HT-29 (cell line): ENCODE results near the gene MINDY3. TPM values are rescaled to one million over a fixed set of nuclear protein-coding genes. Genes with fewer than 3 reads are reported as not detected.

ENCODE experiments used
- DNase-seq: peaks from one replicate; pipeline ENCODE4 v3.0.0-alpha.2; 2015; ENCODE audit warnings: low spot score
- total RNA-seq: library from RNA; depleted of rRNA; stranded (reverse); fragments of >200 nt; shearing (Covaris generic); gene quantifications from 2 replicates; pipeline ENCODE4 v1.2.3, GENCODE V29; 2014

The MINDY3 gene
- total RNA-seq, 1 experiment from 2014 or later: 6.3 TPM

DNA sequence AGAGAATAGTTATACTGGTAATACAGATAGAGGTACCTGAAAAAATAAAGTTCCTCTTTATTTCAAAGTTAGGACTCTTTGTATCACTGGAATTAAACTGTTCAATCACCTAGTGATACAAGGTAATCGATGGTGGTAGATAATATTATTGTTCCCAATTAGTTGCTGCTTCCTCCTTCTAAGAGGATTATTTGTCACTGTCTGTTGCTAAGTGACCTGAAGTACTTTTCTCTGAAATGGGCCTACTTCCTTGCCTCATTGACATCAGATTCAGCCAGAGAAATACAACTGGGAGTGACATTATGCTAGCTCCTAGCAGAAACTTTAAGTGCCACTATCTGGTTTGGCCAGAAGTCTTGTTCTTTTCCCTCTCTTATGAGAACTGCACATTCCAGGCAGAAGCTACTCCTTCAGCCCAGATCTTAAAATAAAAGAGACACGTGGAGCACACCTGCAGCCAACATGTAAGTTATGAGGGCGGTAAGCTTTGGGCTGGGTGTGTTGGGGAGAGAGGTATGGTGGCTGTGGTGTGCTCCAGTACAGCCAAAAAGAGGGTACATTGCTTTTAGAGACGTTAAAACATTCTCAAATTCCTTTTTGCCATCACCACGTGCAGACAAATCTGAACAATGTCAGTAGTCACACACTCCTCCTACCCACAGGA is 54.8 kb downstream of the MINDY3 start:
- DNase-seq: no peak

GRCh38 chr10:15804109-15804508 is 56.2 kb downstream of the MINDY3 start:
- DNase-seq: no peak

DNA sequence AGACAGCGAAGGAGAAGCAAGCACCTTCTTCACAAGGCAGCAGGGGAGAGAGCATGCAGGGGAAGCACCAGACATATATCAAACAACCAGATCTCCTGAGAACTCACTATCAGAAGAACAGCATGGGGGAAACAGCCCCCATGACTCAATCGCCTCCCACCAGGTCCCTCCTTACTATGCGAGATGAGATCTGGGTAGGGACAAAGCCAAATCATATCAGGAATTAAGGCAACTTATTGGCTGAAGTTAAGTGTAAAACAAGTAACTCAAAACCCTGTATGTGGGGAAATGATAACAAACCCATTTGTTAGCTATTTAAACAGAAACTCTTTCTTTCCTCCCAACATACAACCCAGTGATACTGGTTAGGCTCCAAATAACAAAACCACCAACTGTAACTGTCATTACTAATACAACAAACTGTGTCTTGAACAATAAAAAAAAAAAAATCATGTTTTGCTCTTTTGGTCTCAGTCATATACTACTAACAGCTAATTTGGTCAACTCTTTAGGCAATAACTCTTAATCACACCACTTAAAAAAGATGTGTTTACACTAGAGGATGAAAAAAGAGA is 57.8 kb downstream of the MINDY3 start:
- no peak for DNase-seq

DNA sequence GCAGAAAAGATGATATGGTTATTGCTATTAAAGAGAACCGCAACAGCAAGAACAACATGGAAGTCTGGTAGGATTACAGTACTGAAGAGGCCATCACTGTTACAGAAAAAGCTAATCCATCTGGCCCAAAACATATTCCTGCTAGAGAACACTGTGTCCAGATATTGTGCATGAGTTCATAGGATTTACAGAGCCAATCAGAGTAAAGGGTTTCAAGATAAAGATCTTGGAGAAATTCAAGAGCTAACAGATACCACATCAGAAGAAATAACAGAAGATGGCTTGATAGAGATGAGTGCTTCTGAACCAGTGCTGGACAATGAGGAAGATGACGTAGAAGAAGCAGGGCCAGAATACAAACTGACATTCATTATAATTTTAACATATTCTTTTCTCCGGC is 58.7 kb downstream of the MINDY3 start:
- no peak for DNase-seq

DNA sequence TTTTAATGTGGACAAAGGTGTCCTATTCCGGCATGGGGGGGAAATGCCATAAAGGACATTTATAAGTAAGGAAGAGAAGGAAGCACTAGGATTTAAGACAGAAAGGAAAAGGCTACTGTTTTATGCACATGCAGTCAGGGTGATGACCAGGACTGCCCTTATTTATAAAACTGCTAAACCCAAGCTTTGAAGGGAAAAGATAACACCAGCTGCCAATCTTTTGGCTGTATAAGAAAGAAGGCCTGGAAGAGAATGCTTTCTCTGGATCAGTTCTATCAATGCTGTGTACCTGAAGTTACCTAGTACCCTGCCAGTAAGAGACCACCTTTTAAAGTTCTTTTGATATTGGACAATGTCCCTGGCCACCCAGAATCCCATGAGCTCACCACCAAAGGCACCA is 59.2 kb downstream of the MINDY3 start:
- no peak for DNase-seq

DNA sequence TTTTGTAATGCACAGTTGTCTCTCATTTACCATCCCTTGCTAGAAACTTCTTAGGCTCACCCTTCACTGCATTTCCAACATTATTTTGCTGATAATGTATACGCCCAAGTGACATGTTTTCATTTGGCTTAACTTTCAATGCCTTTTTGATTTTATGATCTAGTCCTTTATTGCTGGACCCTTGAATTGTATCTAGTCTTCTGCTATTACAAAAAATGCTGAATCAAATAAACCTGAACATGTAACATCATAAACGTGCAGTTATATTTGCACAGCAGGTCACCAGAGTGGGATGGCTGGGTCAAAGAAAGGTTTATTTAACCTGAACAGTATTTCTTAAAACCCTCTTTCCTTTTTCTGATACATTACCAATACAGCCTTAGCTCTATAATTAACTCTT is 63.0 kb downstream of the MINDY3 start:
- no peak for DNase-seq

DNA sequence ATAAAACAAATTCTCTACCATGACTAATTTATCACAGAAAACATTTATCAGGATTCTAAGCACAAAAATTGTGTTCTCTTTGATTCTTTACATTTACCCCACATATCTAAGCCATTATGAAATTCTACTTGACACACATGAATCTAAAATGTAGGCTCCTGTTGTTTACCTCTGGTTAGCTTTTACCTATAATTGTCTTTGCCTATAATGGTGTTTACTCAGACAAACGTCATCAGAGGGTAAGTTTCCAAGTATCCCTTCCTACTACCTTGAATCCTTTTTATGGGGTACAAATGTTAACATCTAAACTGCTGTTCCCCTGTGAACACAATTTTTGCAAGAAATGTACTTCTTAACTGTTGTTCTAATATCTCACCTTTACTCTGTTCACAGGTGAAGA is 63.5 kb downstream of the MINDY3 start:
- no peak for DNase-seq

DNA sequence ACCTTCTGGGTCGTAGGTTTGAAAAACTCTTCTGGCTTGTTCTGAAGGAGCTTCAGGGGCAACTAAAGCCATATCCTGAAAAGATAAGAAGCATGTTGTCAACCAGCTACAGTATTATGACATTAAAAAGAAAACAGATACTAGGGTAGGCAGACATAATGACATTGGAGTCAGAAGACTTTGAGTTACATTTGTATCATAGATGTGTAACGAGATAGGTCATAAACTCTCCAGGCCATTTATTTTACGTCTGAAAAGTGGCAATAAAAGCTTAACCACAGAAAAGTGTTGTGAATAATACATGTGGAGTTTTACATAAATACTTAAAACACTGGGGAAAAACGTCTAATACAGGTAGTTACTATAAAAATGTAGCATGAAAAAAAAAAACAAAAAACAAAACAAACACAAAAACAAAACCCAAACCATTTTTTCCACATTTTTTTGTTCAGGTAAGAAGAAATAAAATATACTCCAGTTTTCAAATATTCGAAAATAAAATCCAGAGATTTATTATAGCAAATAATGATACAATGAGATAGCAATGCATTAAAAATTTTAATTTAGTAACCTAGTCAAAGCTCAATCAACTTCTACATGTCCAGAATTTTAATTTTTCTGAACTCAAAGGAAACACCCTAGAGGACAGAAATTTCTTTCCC is 64.1 kb downstream of the MINDY3 start:
- DNase-seq: no peak

DNA sequence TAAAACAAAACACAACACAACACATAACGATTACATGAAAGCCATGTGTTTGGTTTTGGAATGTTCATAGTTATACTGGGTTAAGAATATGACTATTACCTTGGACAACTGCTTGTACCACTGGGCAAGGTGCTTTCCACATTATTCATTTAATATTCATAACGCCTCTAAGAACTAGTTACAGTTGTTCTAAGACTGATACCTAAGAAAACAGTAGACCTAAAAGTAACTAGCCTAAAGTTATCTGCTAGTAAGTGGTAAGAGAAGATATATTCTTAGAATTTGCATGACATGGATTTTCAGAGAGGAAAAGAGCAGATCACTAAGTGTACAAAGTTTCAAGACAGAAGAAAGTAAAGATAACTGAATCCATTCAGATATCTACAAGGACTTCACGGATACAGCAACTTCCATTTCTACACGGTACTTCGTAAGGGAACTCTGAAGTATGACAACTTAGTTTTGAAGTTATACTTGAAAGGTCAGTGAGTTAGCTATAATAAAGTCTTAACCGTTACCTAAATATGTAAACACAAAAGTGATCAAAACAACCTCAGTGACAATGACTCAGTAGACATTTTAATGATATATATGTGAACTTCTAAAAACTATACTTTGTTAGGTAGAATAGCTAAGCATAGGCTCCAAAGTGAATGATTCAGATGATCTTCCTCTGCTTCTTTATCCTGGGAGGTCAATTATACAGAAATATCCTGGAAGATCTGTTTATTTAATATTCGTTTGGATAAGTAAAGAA is 65.1 kb downstream of the MINDY3 start:
- DNase-seq: no peak

- DNase-seq: no peak
These were observed 65.7 kb downstream of the MINDY3 start for GRCh38 chr10:15794569-15794968.

GRCh38 chr10:15793664-15794063 is 66.6 kb downstream of the MINDY3 start:
- DNase-seq: no peak

- no peak for DNase-seq
These were observed 67.5 kb downstream of the MINDY3 start for GRCh38 chr10:15792777-15793176.

DNA sequence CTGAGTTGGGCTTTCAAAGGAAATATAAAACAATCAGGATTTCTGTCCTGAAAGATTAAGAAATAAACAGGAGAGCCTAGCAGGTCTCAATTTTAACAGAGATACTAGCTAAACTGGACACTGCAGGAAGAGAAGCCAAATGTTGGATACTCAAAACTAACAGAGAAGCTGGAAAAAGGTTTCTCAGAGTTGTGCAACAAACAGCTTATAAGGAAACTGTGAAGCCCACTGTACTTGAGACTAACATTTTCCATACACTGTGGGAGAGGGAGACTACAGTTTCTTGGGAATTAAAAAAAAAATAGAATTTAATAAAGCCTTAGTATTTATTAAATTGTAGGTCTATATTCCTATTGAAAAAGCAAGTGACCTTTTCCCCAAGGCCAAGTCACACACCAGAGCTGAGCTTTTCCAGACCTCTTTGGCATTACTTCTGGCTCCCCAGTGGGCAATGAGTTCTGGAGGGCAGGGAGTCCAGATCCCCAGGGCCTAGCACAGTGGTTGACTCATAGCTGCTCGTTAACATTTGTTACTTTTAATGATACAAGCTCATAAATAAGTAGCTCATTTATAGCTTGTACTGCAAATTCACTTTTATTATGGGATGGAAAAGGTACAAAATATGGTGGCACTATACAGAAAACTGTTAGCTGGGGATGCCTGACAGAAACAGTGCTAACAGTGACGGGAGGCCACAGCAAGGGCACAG is 68.3 kb downstream of the MINDY3 start:
- no peak for DNase-seq

DNA sequence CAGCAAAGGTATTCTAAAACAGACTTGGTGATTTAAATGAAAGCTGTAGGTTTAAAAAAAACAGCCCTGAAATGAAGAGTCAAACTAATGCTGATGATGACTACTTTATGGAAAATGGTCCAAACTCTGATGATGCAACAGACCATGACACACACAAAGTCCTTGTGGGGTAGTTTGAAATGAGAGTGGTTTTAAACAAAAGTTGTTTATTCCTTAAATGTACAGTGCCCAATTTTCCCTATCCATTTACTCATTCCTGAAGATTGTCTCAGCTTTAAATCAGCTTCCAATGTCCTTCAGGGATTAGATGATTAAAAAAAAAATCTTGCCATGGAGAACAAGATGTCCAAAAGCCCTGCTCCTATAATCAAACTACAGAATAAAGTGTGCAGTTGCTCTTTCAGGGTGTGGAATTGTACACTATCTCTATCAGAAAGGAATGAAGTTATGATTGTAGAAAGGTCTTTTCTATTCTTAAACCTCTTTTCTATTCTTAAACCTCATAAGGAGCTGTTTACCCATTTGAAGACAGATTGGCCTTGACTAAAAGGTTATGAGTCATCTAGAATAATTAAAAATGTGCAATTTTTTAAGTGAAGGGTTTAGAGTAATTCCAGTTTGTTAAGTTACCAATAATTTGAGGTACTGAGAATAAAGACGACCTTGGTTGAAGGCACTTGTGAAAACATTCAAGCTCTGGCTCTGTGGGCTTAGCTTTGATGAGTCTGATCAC is 70.3 kb downstream of the MINDY3 start:
- no peak for DNase-seq

DNA sequence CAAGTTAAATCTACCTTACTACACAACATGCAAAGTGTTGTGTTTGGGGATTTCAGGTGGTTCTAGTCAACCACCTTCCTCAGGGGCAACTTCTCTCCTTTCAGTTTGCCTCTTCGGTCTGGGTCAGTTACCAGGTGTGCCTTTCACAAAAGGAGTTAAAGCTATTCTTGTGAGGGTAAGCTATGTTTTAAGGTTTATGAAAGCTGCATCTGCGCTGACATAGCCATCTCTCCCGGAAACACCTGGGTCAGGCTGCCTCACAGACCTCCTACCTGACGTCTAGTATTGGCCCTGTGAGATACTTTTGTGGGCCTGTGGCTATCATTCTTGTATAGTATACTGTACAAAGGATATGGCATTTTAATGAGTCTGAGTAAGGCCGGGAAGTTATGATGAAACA is 72.9 kb downstream of the MINDY3 start:
- no peak for DNase-seq

- DNase-seq: no peak
These were observed 75.5 kb downstream of the MINDY3 start for GRCh38 chr10:15784662-15785300.

DNA sequence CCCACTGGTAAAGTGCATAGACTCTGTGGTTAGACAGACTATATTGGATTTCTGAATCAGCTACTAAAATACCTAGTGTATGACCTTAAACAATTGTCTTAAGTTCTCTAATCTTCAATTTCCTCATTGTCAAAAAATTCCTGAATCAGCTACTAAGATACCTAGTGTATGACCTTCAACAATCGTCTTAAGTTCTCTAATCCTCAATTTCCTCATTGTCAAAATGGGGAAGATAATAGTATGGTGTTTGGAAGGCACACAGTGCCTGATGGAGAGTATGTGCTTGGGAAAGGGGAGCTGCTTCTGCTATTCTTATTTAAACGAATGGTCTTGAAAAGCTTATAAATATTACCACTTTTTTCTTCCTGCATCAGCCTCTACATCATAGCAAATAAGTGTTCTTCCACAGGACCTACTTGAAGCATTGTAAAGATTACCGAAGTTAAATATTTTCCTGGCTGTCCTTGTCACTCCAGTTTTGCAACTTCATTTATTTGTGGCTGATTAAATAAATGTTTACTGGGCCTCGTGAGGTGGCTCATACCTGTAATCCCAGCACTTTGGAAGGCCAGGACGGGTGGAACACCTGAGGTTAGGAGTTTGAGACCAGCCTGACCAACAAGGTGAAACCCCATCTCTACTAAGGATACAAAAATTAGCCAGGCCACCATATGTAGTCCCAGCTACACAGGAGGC is 76.2 kb downstream of the MINDY3 start:
- peak; percentile 3 for DNase-seq

GRCh38 chr10:15782851-15783250 is 77.5 kb downstream of the MINDY3 start:
- no peak for DNase-seq

DNA sequence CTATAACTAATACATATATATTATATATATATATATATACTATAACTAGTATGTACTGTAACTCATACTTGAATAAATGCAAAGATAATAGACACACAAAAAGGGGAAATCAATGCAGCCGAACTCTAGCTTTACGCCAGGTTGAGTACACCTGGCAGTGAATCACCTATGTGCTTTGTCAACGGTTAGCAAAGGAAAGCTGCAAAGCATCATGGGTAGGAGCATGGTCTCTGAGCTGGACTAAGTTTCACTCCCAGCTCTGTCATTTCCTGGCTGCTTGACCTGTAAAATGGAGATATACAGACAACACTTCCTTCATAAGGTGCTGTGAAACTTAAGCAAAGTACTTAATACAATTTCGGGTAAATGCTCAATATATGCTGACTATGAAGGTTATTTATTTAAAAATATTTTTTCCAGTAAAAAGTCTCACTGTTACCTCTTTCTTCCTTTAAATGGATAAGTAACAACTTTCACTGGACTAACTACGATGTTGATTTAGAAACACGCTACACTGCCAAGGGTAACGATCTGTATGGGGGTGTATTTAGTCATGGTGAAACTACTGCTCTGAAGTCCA is 78.8 kb downstream of the MINDY3 start:
- DNase-seq: no peak
